HEK293T (cell line): ENCODE measurements around the gene SEMA3A.

Source experiments
- CTCF ChIA-PET: fragments of 350-600 bp; formaldehyde crosslinking; extraction: SDS; loops from one replicate; lab custom pipeline; 2021; ENCODE audit warnings: antibody characterized with exemption, inconsistent platforms; lab: Yijun Ruan, JAX
- POLR2A ChIA-PET: fragments of 350-600 bp; formaldehyde crosslinking; extraction: SDS; loops from one replicate; lab custom pipeline; 2020; ENCODE audit warnings: antibody characterized with exemption, inconsistent platforms; lab: Yijun Ruan, JAX
- DNase-seq: peaks from one replicate; pipeline ENCODE4 v3.0.0; 2012; ENCODE audit warnings: mixed read lengths; ENCODE audit errors: extremely low spot score
- ARNT ChIP-seq: fragments of 450-650 bp; IDR thresholded peaks from 2 replicates; pipeline ENCODE4 v1.6.1; 2017; ENCODE audit warnings: mild to moderate bottlenecking
- BHLHE40 ChIP-seq: fragments of 450-650 bp; IDR thresholded peaks from 2 replicates; pipeline ENCODE4 v1.6.1; 2016; ENCODE audit warnings: mild to moderate bottlenecking, moderate library complexity, borderline replicate concordance
- CTBP1 ChIP-seq: fragments of 450-650 bp; IDR thresholded peaks from 2 replicates; pipeline ENCODE4 v1.6.1; 2016; ENCODE audit warnings: borderline replicate concordance
- ELF4 ChIP-seq: fragments of 450-650 bp; IDR thresholded peaks from 2 replicates; pipeline ENCODE4 v1.6.1; 2017; ENCODE audit warnings: antibody characterized with exemption
- FOXA1 ChIP-seq: fragments of 450-650 bp; IDR thresholded peaks from 2 replicates; pipeline ENCODE4 v1.6.1; 2016; ENCODE audit warnings: mild to moderate bottlenecking
- FOXK2 ChIP-seq: fragments of 450-650 bp; IDR thresholded peaks from 2 replicates; pipeline ENCODE4 v1.6.1; 2016; ENCODE audit warnings: mild to moderate bottlenecking
- FOXM1 ChIP-seq: fragments of 450-650 bp; IDR thresholded peaks from 2 replicates; pipeline ENCODE4 v1.6.1; 2017; ENCODE audit warnings: mild to moderate bottlenecking, borderline replicate concordance
- HDGF ChIP-seq: fragments of 450-650 bp; IDR thresholded peaks from 2 replicates; pipeline ENCODE4 v1.6.1; 2017; ENCODE audit warnings: antibody characterized with exemption, borderline replicate concordance
- L3MBTL2 ChIP-seq: fragments of 450-650 bp; conservative IDR thresholded peaks from 2 replicates; pipeline ENCODE4 v1.6.1; 2016; ENCODE audit warnings: mild to moderate bottlenecking
- LEF1 ChIP-seq: fragments of 450-650 bp; IDR thresholded peaks from 2 replicates; pipeline ENCODE4 v1.6.1; 2017; ENCODE audit warnings: mild to moderate bottlenecking, borderline replicate concordance
- NFRKB ChIP-seq: fragments of 450-650 bp; IDR thresholded peaks from 2 replicates; pipeline ENCODE4 v1.6.1; 2016; ENCODE audit warnings: mild to moderate bottlenecking, moderate library complexity
- SP1 ChIP-seq: fragments of 450-650 bp; IDR thresholded peaks from 2 replicates; pipeline ENCODE4 v1.6.1; 2017
- SUZ12 ChIP-seq: fragments of 450-650 bp; IDR thresholded peaks from 2 replicates; pipeline ENCODE4 v1.6.1; 2016; ENCODE audit warnings: mild to moderate bottlenecking
- TARDBP ChIP-seq: fragments of 450-650 bp; IDR thresholded peaks from 2 replicates; pipeline ENCODE4 v1.6.1; 2016
- ZNF384 ChIP-seq: fragments of 450-650 bp; IDR thresholded peaks from 2 replicates; pipeline ENCODE4 v1.6.1; 2016
- TF ChIP-seq, protein P1 (sequence below): fragments of 450-650 bp; IDR thresholded peaks from 2 replicates; pipeline ENCODE4 v1.6.1; 2016

SEMA3A gene

DNA sequence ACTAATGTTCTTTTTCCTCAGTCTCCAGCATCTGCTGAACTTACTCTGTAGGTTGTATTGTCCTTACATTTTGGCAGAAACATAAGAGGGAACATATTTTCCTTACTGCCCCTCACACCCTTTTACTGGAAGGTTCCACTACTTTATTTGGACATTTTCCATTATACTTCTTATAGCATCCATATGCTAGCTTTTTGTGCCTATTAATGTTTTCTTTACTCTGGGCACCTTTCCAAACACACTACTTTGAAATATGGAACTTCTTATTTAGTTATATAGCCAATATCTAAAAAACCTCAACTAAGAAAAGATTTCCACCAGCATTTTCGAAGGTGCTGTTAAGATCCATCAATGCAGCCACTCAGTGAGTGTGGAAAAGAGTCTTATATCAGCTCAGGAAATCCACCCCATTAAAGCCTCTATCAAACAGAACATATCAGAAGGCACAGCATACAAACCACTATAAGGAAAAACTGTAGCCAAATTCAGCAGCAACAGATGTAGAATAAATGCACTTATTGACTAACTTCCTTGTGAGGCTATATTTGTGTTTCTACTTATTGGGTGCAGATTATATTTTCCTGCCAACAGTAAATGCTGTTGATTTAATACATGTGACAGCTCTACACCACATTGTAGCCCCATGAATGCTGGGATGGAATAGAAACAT, 273.2 kb downstream of the SEMA3A start:
- no peak for DNase-seq
- ChIA-PET POLR2A (no interaction called here), CTCF (no interaction called here)
- TF ChIP-seq NFRKB (no peak), ELF4 (no peak), L3MBTL2 (no peak), FOXM1 (no peak), SUZ12 (no peak)

DNA sequence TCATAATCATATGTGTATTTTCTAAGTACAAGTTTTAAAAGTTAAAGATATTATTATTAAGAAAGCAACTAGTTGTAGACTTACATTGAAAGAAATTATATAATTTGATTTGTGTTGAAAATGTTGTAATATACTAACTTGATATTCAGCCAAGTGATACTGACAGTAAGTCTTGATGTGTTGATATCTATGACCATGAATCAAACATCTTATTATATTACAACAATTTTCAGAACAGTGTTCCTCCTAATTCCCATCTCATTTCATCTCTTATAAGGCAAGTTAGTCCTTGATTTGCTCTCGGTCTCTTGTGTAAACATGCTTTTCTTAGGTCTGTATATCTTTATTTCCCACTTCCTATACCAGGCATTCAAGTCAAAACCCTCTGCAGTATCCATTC, 276.4 kb downstream of the SEMA3A start:
- ChIA-PET POLR2A (no interaction called here), CTCF (no interaction called here)
- TF ChIP-seq ZNF384 (no peak), FOXK2 (no peak), FOXA1 (no peak), L3MBTL2 (no peak), TARDBP (no peak), NFRKB (no peak), SUZ12 (no peak), ELF4 (no peak), HDGF (no peak), LEF1 (no peak), FOXM1 (no peak), SP1 (no peak), BHLHE40 (no peak), ARNT (no peak), CTBP1 (no peak)
- TF ChIP-seq, protein P1, sequence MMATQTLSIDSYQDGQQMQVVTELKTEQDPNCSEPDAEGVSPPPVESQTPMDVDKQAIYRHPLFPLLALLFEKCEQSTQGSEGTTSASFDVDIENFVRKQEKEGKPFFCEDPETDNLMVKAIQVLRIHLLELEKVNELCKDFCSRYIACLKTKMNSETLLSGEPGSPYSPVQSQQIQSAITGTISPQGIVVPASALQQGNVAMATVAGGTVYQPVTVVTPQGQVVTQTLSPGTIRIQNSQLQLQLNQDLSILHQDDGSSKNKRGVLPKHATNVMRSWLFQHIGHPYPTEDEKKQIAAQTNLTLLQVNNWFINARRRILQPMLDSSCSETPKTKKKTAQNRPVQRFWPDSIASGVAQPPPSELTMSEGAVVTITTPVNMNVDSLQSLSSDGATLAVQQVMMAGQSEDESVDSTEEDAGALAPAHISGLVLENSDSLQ = no peak
- DNase-seq = no peak

GRCh38 chr7:83913174-83913573, 281.4 kb downstream of the SEMA3A start:
- ChIA-PET POLR2A (no interaction called here), CTCF (no interaction called here)
- TF ChIP-seq, protein P1 = no peak
- no peak for DNase-seq

- DNase-seq = no peak
Observed at GRCh38 chr7:83908526-83908925, 286.1 kb downstream of the SEMA3A start.

More at GRCh38 chr7:83908526-83908925, 286.1 kb downstream of the SEMA3A start:
- CTCF ChIA-PET = no interaction called here
- POLR2A ChIA-PET = no interaction called here
- TF ChIP-seq, protein P1 = no peak
- TF ChIP-seq FOXK2 = no peak
- TF ChIP-seq SP1 = no peak
- TF ChIP-seq TARDBP = no peak
- no peak for TF ChIP-seq BHLHE40
- no peak for TF ChIP-seq ARNT
- TF ChIP-seq NFRKB = no peak
- TF ChIP-seq ELF4 = no peak
- no peak for TF ChIP-seq LEF1
